ENCODE data around the gene CD274.
A peak's percentile ranks its signal among the peaks of the same experiment; 100 is the strongest.
"Not testable (repeated sequence)": the region's sequence is repeated elsewhere in the genome, so short reads cannot be mapped to it uniquely, and the experiment has no call there.

CD274 gene

DNA sequence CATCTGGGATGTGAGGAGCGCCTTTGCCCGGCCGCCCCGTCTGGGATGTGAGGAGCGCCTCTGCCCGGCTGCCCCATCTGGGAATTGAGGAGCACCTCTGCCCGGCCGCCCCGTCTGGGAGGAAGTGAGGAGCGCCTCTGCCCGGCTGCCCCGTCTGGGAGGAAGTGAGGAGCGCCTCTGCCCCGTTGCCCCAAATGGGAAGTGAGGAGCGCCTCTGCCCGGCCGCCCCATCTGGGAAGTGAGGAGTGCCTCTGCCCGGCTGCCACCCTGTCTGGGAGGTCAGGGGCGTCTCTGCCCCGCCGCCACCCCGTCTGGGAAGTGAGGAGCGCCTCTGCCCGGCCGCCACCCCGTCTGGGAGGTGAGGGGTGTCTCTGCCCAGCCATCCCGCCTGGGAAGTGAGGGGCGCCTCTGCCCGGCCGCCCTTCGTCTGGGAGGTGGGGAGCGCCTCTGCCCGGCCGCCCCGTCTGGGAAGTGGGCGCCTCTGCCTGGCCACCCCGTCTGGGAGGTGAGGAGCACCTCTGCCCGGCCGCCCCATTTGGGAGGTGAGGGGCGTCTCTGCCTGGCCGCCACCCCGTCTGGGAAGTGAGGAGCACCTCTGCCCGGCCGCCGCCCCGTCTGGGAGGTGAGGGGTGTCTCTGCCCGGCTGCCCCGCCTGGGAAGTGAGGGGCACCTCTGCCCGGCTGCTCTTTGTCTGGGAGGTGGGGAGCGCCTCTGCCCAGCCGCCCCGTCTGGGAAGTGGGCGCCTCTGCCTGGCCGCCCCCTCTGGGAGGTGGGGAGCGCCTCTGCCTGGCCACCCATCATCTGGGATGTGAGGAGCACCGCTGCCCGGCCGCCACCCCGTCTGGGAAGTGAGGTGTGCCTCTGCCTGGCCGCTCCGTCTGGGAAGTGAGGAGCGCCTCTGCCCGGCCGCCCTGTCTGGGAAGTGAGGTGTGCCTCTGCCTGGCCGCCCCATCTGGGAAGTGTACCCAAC, 16.2 kb upstream of the CD274 start:
- not testable (repeated sequence) for H3K9me3 Mint-ChIP-seq, H3K27ac Mint-ChIP-seq, H3K4me3 Mint-ChIP-seq, H3K27me3 Mint-ChIP-seq
- Mint-ChIP-seq H3K4me1 (peaks cover 38% of the 10 kb centered on the region), H3K36me3 (peaks cover 10% of the 10 kb centered on the region)

DNA sequence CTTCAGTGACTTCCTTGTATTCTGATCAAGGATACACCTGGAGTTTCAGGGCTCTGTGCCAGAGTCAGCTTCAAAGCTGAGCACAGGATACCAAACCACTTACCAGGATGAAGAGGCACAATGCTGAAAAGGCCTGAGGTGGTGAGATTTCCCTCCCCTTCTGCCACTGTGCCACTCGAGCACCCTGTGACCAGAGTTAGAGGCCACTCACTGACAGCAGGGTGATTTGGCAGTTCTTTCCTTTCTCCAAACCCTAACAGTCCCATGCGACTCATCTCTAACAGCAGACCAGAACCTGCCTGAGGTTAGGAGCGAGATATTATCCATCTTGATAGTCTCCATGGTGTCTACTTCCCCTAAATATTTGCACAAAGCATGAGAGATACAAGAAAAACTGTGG, 14.4 kb upstream of the CD274 start:
- Mint-ChIP-seq H3K4me3 (peak overlapping the region; percentile 97), H3K9me3 (no peaks in the 10 kb centered on the region), H3K36me3 (peaks cover 8% of the 10 kb centered on the region), H3K27me3 (no peaks in the 10 kb centered on the region), H3K27ac (peak overlapping the region; percentile 99), H3K4me1 (peaks cover 40% of the 10 kb centered on the region)

DNA sequence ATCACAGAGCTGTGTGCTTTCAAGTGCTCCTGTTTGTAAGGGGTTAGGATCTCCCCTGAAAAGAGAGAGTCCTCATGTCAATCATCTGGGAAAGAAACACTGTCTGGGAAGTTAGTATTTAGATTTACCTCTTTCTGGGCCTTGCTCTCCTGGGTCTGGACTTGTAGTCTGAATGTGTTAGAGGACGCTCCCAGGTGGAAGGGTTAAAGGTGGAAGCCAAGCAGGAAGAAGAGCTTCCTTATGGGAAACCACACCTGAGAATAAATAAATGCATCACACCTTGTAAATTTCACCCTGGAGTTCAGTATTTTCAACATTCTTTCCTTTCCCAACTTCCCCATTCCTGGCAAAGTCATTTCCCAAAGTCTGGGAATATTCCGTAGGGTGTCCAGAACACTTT, 13.9 kb upstream of the CD274 start:
- Mint-ChIP-seq H3K27me3 (no peaks in the 10 kb centered on the region), H3K9me3 (no peaks in the 10 kb centered on the region), H3K4me3 (peak overlapping the region; percentile 97), H3K36me3 (peaks cover 6% of the 10 kb centered on the region), H3K4me1 (peaks cover 44% of the 10 kb centered on the region), H3K27ac (peak overlapping the region; percentile 99)

DNA sequence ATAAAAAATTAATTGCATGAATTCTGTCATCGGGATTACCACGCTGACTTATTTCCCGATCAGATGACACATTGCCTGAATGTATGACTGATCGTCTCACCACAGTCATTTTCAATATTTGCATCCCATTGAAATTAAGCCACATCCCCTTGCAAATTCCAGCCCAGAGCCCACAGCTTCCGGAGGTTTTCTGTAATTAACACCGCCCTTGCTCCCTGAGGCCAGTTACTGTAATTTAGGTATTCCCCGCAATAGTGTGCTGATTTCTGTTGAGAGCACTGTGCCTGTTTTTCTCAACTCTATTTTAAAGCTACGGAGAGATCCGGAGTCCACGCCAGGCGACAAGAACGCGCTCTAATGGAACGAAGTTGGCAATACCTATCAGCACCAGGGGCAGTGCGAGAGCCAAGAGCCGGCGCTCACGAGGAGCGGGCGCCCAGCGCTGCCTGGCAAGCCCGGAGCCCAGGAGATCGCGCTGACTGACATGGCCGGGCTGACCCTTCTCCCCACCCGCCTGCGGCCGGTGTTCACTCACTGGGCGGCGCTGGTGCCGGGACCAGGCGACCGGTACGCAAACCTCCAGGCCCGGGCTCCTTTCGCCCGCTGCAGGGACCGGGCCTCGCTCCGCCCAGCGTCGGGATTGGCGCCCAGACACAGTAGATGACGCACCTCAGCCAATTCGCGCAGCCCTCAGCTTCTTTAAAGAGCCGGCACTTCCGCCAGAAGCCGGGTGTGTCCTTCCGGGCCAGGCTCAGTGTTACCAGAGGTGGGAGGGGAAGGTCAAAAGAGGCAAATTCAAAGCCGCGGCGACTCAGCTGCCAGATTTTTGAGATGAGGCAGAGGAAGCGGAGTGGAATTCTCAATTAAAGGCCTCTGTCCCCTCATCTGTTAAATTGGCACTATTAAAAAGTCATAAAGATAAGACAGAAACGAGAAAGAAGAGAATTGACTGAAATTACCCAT, 12.8 kb upstream of the CD274 start, which contains the start of gene PLGRKT:
Gene PLGRKT (minus strand): TSS at position 672 of the 963 bp plus-strand sequence. CDS start 5,948 bp downstream, outside the sequence.
- H3K9me3 Mint-ChIP-seq: no peaks in the 10 kb centered on the region
- H3K4me3 Mint-ChIP-seq: peak within 1 kb of the TSS; percentile 97
- peaks cover 49% of the 10 kb centered on the region for H3K4me1 Mint-ChIP-seq
- H3K36me3 Mint-ChIP-seq: peaks cover 6% of the 10 kb centered on the region
- H3K27me3 Mint-ChIP-seq: no peaks in the 10 kb centered on the region
- peak within 1 kb of the TSS; percentile 99 for H3K27ac Mint-ChIP-seq

DNA sequence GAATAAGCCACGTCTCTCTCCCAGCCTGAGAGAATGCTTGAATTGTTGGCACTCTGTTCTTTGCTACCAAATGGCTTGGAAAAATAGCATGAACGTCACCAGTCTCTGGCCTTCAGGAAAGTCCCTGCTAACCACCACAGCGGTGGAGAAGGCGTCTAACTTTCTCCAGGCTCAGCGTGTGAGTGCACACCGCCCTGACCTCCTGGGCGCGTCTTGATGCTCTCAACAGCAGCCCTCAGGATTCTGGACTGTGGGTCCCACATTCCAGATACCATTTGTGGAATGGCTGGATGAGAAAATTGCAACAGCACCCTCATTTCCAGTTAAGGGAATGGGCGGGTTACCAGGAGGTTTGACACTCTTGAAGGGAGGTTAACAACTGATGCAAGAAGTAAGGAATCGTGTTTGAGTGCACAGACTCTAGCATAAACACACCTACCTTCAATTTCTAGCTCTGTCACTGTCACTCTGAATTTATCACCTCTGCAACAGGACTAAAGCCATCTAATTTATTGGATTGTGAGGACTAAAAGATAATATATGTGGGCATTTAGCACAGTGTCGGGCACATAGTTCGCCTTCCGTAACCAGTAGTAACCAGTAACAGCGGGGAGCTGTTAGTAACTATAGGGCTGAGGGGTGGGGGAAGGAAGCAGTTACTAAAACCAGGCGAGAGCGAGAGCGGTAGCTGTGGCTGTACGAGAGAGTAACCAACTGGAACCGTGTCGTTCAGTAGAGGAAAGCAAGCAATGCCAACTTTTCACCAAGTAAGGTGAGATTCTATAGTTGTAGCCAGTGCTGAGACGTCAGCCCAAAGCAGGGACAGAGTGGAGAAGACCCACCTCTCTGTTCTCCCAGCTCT, 11.8 kb upstream of the CD274 start:
- H3K9me3 Mint-ChIP-seq: no peaks in the 10 kb centered on the region
- H3K36me3 Mint-ChIP-seq: peaks cover 6% of the 10 kb centered on the region
- H3K27ac Mint-ChIP-seq: peak overlapping the region; percentile 99
- peaks cover 52% of the 10 kb centered on the region for H3K4me1 Mint-ChIP-seq
- no peaks in the 10 kb centered on the region for H3K27me3 Mint-ChIP-seq
- H3K4me3 Mint-ChIP-seq: peak overlapping the region; percentile 97

DNA sequence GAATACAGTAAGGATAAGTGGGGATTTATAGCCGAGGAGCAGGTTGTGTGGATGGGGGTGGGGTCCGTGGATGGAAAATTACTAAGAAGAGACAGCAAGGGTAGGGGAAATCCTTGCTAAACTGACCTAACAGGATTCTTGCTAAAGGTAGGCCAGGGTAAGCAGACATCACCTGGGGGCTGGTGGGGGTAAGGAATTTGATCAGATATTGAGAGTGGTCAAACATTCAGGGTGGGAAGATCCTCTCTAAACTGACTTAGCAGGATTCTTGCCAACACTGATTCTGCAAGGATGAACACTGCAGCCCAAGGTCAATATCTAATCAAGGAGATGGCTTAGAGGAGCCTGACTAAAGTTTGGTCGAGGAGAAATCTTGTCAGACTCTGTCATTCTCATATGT, 9.9 kb upstream of the CD274 start:
- no peaks in the 10 kb centered on the region for H3K9me3 Mint-ChIP-seq
- H3K4me3 Mint-ChIP-seq: no peak overlapping the region
- H3K27ac Mint-ChIP-seq: no peak overlapping the region
- H3K4me1 Mint-ChIP-seq: peaks cover 46% of the 10 kb centered on the region
- no peaks in the 10 kb centered on the region for H3K27me3 Mint-ChIP-seq
- peaks cover 2% of the 10 kb centered on the region for H3K36me3 Mint-ChIP-seq

DNA sequence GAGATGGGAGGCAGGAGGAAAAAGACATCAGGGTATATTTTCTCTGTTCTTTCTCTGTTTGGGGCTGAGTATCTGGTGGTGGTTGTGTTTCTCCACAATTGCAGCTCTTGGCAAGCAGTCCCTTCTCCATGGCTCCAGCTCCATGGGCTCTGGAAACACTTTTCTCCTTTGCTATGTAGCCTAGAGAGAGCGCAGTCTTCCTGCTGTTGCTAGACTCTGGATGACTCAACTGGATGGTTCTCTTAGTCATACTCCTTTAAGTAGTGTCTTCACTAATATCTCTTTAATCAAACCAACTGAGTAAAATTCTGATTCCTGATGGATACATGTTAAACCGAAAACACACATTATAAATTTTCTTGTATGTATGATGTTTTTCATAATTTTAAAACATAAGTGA, 9.3 kb upstream of the CD274 start:
- Mint-ChIP-seq H3K27ac (no peak overlapping the region), H3K27me3 (no peaks in the 10 kb centered on the region), H3K36me3 (peaks cover 2% of the 10 kb centered on the region), H3K9me3 (no peaks in the 10 kb centered on the region), H3K4me3 (no peak overlapping the region), H3K4me1 (peaks cover 40% of the 10 kb centered on the region)

DNA sequence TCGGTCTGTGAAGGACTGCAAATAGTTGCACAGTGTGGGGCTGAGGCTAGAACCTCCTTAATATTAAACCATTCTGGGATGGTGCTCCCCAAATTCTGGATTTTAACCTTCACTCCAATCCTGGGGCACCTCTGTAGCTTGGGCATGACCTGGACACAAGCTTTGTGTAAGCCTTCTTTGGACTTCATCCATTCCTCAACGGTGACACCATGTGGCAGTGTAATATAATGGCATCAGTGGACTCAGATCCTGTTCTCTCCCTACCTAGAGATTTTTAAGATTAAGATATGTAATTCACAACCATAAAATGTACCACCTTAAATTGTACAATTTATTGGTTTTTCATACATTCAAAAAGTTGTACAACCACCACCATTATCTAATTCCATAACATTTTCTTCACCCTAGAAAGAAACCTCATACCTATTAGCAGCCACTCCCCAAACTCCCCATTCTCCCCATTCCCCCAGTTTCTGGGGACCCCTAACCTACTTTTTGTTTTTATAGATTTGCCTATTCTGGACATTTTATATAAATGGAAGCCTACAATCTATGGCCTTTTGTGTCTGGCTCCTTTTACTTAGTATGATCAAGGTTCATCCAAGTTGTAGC, 7.8 kb upstream of the CD274 start:
- H3K27ac Mint-ChIP-seq: no peak overlapping the region
- H3K4me3 Mint-ChIP-seq: no peak overlapping the region
- H3K36me3 Mint-ChIP-seq: no peaks in the 10 kb centered on the region
- H3K9me3 Mint-ChIP-seq: no peaks in the 10 kb centered on the region
- no peaks in the 10 kb centered on the region for H3K27me3 Mint-ChIP-seq
- H3K4me1 Mint-ChIP-seq: peaks cover 41% of the 10 kb centered on the region

DNA sequence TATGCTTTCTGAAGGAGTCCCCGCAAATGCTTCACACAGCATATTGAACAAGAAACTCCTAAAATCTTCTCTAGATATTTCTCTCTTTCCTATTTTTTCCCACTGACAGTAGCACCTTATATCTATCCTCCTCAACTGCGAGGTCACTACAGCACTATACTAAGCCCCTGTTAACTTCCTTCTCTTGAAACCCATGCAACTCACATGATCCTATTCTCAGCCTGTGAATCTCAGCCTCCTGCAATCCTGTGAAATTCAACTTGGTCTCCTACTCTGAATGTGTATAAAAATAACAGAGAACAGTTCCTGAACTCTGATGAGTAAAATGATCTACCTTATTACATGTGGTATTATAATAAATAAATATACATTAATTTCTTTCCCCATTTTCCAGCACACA, 6.5 kb upstream of the CD274 start:
- Mint-ChIP-seq H3K4me1 (peaks cover 43% of the 10 kb centered on the region), H3K9me3 (no peaks in the 10 kb centered on the region), H3K36me3 (no peaks in the 10 kb centered on the region), H3K27ac (no peak overlapping the region), H3K4me3 (no peak overlapping the region), H3K27me3 (no peaks in the 10 kb centered on the region)

DNA sequence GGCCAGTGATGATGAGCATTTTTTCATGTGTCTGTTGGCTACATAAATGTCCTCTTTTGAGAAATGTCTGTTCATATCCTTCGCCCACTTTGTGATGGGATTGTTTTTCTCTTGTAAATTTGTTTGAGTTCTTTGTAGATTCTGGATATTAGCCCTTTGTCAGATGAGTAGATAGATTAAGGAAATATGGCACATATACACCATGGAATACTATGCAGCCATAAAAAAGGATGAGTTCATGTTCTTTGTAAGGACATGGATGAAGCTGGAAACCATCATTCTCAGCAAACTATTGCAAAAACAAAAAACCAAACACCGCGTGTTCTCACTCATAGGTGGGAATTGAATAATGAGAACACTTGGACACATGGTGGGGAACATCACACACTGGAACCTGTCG, 5.2 kb upstream of the CD274 start:
- not testable (repeated sequence) for H3K36me3 Mint-ChIP-seq, H3K27ac Mint-ChIP-seq, H3K4me3 Mint-ChIP-seq, H3K9me3 Mint-ChIP-seq, H3K27me3 Mint-ChIP-seq
- peaks cover 53% of the 10 kb centered on the region for H3K4me1 Mint-ChIP-seq

DNA sequence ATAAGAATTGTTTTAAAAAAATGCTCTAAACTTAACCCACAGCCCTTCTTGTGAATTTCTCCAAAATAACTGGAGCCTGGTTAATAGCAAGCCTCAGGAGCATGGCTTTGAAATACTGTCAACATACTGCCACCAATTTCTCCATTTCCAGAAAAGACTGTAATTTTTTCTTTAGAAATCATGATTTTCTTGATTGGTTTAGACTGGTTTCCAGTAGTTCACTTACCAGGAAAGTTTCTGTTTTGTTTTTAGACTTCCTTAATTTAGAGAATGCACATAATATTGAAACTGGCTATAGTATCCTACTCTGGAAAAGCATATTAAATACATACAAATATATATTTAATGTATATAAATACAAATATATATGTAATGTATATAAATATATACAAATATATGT, 4.5 kb upstream of the CD274 start:
- Mint-ChIP-seq H3K27ac (no peak overlapping the region), H3K36me3 (no peaks in the 10 kb centered on the region), H3K9me3 (no peaks in the 10 kb centered on the region), H3K4me3 (no peak overlapping the region), H3K27me3 (no peaks in the 10 kb centered on the region), H3K4me1 (peaks cover 55% of the 10 kb centered on the region)

DNA sequence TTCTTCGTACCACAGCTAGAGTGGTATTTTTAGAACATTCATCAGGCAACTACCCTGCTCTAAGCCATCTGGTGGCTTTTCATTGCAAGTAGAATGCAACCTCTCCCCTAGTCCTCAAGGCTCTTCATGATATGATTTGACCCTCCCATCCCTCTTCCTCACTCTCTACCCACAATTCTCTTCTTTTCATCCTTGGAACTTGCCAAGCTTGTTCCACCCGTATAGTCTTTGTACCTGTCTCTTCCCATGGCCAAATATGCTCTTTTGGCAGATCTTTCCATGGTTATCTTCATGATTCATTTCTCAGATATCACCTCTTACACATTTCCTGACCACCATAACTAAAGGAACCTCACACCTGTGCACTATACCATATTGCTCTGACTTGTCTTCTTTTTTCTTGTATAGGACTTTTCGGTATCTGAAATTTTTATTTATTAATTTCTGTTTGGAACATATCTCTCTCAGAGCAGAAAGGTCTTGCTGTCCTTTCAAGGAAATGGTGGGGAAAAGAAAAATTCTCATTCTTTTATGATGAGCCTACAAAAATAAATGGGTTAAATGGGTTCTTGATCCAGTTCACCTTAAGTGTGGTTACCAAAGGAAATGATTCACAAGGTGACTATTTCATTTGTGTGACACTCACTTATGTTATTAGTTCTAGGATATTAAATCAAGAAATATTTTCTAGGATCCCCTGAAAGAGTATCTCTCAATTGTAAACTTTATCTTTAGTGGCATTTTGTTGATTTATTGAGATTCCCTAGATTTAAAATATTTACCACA, 3.7 kb upstream of the CD274 start:
- H3K27me3 Mint-ChIP-seq: no peaks in the 10 kb centered on the region
- H3K36me3 Mint-ChIP-seq: peaks cover 1% of the 10 kb centered on the region
- H3K4me1 Mint-ChIP-seq: peaks cover 56% of the 10 kb centered on the region
- H3K4me3 Mint-ChIP-seq: peak overlapping the region; percentile 43
- peak overlapping the region; percentile 94 for H3K27ac Mint-ChIP-seq
- no peaks in the 10 kb centered on the region for H3K9me3 Mint-ChIP-seq

DNA sequence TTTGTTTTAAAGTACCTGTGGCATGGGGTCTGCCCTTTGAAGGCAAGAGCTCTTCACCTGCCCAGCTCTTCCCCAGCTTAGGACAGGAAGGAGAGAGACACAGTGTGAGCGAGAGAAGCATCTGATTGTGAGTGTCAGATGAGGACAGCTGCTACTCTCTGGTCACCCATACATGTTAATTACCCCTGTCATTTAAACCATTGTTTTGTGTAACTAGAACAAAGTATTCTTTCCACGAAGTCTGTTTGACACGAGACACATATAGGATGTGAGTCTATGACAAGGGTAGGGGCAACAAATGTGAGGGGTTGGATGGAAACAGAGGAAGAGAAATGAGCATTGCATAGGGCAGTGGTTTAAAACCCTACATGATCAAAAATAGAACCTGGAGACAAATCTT, 3.0 kb upstream of the CD274 start:
- H3K4me1 Mint-ChIP-seq: peaks cover 59% of the 10 kb centered on the region
- no peaks in the 10 kb centered on the region for H3K27me3 Mint-ChIP-seq
- peaks cover 5% of the 10 kb centered on the region for H3K36me3 Mint-ChIP-seq
- no peaks in the 10 kb centered on the region for H3K9me3 Mint-ChIP-seq
- peak overlapping the region; percentile 94 for H3K27ac Mint-ChIP-seq
- H3K4me3 Mint-ChIP-seq: peak overlapping the region; percentile 43

DNA sequence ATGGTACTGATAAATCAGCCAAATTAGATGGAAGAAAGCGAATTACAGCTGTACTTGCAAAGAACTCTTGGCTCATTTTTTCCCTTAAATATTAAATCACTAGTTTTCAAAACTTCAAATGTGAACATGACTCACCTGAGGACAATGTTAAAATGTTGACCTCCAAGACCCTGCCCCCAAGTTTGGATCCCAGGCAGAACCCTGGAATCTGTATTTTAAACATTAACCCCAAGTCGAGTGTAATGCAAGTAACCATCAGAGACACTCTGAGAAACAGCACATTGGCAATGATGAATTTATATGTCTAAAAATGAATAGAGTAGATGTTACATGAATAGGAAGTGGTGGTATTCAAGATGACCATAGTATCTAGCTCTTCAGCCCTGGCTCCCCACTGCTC, 2.3 kb upstream of the CD274 start:
- Mint-ChIP-seq H3K27ac (peak overlapping the region; percentile 49), H3K36me3 (peaks cover 9% of the 10 kb centered on the region), H3K27me3 (no peaks in the 10 kb centered on the region), H3K4me3 (no peak overlapping the region), H3K4me1 (peaks cover 61% of the 10 kb centered on the region), H3K9me3 (no peaks in the 10 kb centered on the region)

All from activated naive CD4-positive, alpha-beta T cell treated with anti-CD3 and anti-CD28 coated beads, Interleukin-2, amount 50 U/mL, for 24 hours (primary cell).